ENCODE results near the gene PRMT1.

DNA sequence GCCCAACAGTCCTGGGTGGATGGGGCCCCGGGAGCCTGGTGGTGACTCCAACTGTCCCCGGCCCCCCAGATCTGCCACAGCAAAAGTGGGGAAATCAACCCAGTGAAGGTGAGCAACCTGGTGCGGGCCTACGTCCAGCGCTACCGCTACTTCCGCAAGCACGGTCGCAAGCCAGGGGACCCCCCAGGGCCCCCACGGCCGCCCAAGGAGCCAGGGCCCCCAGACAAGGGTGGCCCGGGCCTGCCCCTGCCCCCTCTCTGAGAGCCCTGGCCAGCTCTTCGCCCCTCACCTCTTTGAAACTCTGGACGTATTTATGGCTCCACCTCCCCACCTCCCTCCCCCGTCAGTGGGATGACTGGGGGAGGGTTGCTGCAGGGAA, 18.9 kb upstream of the PRMT1 start:
- TF ChIP-seq POLR2AphosphoS5 (IDR thresholded peaks at IDR 0.05; ENCODE audit: low read depth, low read length) = no peak
- TF ChIP-seq POLR2A (IDR thresholded peaks at IDR 0.05; ENCODE audit: low read depth, low read length) = no peak
- TF ChIP-seq TAF1 (IDR thresholded peaks at IDR 0.05; ENCODE audit: borderline replicate concordance, low read depth, low read length) = no peak
